GM19438 (cell line): Measurements from ENCODE around the gene GPR78.
"Not testable (repeated sequence)": the region's sequence is repeated elsewhere in the genome, so short reads cannot be mapped to it uniquely, and the experiment has no call there.

ENCODE experiments used
- ATAC-seq: cut with Tn5 transposase; IDR thresholded peaks from one replicate; pipeline ENCODE4 v1.9.1; 2021; ENCODE audit warnings: low read depth; ENCODE audit not compliant: unreplicated experiment

Gene GPR78

DNA sequence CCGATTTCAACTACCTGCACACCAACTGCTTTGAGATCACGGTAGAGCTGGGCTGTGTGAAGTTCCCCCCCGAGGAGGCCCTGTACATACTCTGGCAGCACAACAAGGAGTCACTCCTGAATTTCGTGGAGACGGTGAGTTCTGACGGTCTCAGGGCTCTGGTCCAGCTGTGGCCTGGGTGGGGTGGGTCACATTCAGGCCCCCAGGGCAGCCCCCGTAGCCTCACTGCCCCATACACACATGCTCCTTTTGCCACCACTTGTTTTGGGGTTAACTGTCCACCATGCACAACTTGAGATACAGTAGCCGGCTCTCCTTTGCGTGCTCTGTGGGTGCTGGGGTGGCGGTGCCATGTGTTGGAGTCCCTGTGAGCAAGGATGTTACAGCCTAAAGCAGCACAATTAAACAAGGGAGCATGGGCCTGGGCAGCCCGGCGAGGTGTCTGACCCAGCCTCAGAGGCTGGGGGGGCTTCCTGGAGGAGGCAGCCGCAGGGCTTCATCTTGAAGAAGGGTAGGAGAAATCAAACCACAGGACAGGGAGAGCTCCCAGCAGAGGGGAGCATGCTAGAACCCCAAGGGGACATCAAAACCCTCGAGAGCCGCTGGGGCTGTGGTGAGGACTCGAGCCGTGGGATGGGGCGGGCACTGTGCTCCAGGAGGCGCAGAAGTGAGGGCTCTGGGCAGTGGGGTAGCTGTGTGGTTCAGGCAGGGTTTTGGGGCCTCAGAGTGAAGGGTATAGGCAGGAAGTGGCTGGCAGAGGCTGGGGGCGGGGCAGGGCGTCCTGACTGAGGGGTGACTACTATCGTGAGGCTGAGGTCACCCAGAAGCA, 34.4 kb downstream of the GPR78 start:
- ATAC-seq = no peak

DNA sequence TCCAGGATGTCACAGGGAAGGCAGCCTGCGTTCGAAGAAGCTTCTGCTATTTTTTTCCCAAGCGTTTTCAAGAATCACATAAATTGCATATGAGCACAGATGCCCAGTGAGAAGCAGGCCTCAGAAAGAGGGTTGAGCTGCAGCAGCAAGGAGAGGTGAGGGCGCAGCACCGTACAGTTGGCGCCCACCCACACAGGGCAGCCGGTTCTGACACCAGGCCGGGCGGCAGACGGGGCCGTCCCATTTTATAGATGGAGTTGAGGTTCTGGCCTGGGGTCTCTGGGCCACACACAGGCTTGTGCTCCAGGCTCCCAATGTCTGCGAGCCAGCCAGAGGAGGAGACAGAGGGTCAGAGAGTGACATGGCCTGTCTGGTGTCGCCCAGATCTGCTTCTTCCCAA, 35.2 kb downstream of the GPR78 start:
- ATAC-seq = no peak

DNA sequence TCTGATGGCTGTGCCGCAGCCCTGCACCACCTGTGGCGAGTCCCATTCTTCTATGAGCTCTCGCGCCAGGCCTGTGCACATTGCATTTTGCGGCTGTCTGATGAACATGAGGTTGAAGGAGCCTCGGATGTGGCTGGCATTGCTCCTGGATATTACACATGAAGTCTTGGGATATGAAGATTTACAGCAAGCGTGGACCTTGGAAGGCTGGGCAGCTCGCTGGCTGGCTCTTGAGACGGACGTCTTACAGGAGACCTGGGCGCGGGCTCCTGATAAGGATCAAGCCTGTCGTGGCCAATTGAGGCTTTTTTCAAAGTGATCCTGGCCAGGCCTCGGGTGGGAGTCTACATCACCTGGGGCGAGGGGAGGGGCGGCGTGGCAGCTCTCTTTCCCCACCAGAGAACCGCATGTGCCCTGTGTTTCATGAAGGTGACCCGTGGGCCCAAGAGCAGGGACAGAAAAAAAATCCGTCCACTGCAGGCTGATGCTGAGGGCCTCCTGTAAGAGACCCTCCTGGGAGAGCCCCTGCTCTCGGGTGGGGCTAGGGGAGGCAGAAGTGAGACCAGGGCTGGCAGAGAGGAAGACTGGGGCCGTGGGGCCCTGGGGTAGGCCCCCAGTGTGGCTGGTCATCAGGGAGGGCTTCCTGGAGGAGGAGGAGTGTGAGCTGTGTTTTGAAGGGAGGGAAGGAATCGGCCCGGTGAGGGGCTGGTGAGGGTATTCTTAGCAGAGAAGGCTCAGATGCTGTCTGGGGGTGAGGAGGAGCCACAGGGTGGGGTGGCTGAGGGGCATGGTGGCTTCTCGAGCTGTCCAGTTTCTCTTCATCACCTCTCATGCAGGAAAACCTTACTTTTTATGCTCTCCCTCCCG, 36.0 kb downstream of the GPR78 start:
- ATAC-seq = no peak

DNA sequence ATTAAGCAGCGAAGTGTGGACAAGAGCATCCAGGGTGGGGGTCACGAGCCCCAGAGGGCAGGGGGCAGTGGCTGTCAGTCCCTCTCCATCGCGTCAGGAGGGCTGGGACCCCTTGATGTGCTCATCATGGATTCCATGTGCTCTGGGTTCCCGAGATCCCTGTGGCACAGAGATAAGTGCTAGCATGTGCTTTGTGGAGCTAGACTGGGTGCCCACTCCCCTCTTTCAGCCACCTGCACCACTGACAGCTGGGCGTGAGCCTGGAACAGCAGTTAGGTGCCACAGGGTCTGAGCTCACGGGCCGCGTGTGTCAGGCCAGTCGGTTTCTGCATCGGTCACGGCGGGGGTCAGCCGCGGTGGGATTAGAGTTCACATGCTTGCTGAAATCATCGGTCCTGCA, 36.6 kb downstream of the GPR78 start:
- ATAC-seq = no peak

DNA sequence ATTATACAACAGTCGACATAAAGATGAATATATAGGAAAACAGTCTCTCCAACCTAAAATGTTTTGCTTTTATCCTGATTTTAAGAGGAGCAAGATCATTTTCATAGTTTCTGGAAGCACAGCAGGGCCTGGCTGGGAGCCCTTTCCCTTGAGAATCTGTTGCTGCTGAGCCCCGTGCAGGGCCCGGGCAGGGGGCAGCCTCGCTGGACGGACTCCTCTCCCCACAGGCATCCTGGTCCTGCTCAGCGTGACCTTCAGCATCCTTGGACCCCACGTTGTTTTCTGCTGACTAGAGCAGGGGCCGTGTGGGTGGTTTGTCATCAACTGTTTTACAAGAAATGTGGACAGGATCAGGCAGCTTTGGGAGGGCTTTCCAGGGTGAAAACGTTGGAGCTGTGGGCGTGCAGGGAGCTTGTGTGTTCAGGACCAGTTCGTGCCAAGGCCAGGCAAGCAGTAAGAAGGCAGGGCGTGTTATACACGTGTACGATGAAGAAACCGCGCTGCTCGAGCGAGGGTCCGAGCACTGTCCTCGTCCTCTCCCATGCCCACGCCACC, 37.4 kb downstream of the GPR78 start:
- no peak for ATAC-seq

DNA sequence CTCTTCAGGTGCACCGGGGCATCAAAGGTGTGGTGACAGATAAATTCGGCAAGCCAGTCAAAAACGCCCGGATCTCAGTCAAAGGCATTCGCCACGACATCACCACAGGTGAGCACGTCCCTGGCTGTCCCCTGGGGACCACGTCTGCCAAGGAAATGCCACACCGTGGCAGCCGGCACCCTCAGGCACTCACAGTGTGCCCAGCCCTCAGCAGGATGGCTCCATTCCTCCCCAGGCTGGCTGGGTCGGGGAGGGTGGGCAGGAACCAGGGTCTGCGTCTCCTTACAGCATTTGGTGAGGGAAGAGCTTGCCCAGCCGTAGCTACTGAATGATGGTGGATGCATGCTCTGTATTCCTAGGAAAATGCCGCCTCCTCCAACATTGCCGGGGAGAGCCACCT, 38.2 kb downstream of the GPR78 start:
- no peak for ATAC-seq

DNA sequence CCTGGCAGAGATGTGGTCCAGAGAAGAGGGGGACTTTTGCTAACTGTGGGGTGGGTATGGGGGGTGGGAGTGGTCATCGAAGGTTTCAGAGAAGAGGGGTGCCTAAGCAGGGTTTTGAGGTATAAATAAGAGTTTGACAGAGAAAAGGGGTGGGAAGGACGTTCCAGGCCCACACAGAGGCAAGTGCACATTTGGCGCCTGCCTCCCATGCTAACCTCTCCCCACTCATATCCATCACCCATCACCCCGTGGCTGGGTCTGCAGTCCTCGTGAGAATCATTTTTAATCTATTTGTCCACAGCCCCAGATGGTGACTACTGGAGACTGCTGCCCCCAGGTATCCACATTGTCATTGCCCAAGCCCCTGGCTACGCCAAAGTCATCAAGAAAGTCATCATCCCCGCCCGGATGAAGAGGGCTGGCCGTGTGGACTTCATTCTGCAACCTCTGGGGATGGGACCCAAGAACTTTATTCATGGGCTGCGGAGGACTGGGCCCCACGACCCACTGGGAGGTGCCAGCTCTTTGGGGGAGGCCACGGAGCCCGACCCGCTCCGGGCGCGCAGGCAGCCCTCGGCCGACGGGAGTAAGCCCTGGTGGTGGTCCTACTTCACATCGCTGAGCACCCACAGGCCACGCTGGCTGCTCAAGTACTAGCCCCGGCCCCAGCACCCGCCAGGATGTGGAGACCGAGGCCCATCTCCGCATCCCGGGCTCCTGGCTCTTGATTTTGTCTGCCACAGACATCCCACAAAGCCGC, 38.9 kb downstream of the GPR78 start:
- no peak for ATAC-seq

DNA sequence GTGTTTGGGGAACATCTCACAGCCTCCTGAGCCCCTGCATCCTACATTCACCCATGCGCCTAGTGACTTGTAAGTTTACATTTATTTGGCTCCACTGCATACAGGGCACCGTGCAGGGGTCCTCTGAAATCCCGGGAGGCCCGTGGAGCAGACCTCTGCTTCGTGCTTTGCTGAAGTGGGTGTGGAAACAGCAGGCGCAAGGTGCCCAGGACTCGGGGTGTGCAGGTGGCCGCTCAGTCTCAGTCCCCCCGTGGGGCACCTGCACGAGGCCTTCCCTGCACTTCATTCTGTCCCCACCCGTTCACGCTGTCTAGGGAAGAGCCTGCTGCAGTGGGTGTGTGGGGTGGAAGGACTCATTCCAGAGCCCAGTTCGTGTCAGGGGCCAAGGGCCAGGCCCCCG, 40.9 kb downstream of the GPR78 start:
- ATAC-seq = not testable (repeated sequence)

DNA sequence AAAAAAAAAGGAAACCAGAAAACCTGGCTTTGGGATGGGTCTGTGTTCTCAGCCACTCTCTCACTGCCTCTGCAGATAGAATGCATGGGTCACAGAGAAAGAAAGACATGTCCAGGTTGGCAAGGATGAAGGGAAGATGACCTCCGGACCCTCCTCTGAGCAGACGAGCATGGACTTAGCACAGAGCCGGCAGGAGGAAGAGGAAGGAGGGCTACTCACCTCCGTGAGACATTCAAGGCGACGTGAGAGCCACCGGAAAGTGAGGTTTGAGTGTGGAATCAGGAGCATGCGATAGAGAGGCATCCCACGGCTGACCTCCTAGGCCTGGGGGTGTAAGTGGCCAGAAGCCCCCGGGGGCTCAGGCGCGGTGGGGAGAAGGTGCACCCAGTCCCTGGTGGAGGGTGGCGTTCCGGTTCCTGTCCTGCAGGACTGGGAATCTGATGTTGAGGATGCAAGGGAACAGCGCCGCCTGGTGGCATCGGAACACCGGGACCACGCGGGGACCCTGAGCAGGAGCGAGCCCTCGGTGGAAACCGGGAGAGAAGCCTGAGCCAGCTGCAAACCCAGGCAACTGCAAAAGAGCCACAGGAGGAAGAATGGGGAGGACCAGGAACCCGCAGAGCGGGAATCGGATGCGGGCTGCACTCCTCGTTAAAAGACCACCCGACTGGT, 44.5 kb downstream of the GPR78 start:
- ATAC-seq = not testable (repeated sequence)

DNA sequence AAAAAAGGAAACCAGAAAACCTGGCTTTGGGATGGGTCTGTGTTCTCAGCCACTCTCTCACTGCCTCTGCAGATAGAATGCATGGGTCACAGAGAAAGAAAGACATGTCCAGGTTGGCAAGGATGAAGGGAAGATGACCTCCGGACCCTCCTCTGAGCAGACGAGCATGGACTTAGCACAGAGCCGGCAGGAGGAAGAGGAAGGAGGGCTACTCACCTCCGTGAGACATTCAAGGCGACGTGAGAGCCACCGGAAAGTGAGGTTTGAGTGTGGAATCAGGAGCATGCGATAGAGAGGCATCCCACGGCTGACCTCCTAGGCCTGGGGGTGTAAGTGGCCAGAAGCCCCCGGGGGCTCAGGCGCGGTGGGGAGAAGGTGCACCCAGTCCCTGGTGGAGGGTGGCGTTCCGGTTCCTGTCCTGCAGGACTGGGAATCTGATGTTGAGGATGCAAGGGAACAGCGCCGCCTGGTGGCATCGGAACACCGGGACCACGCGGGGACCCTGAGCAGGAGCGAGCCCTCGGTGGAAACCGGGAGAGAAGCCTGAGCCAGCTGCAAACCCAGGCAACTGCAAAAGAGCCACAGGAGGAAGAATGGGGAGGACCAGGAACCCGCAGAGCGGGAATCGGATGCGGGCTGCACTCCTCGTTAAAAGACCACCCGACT, 50.2 kb downstream of the GPR78 start:
- not testable (repeated sequence) for ATAC-seq

DNA sequence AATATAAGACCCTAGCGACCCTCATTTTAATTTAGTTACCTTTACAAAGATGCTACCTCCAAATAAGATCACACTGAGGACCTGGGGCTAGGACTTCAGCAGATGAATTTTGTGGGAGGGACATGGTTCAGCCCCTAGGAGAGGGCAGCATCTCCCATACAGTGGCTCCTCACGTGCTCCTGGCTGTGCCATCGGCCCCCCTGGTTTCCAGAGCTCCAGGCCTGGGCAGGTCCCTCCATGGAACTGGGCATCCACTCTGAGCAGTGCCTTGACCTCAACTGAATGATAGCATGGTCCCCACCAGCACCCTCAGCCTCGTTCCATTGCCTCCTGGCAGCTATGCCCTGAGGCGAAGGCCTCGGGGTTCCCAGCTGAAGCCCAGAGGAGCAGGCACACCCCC, 51.7 kb downstream of the GPR78 start:
- ATAC-seq = not testable (repeated sequence)

DNA sequence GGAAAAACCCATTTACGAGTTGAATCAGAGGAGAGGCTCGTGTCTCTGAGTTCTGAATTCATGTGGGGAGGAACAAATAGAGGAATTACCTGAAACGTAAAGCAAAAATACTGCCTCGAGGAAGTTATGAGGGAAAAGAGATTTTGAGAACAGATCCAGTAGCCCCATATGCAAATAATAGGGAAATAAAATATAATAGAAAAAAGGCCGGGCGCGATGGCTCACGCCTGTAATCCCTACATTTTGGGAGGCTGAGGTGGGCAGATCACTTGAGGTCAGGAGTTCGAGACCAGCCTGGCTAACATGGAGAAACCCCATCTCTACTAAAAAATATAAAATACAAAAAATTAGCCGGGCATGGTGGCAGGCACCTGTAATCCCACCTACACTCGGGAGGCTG, 54.6 kb downstream of the GPR78 start:
- ATAC-seq = not testable (repeated sequence)

DNA sequence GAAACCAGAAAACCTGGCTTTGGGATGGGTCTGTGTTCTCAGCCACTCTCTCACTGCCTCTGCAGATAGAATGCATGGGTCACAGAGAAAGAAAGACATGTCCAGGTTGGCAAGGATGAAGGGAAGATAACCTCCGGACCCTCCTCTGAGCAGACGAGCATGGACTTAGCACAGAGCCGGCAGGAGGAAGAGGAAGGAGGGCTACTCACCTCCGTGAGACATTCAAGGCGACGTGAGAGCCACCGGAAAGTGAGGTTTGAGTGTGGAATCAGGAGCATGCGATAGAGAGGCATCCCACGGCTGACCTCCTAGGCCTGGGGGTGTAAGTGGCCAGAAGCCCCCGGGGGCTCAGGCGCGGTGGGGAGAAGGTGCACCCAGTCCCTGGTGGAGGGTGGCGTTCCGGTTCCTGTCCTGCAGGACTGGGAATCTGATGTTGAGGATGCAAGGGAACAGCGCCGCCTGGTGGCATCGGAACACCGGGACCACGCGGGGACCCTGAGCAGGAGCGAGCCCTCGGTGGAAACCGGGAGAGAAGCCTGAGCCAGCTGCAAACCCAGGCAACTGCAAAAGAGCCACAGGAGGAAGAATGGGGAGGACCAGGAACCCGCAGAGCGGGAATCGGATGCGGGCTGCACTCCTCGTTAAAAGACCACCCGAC, 55.8 kb downstream of the GPR78 start:
- ATAC-seq = not testable (repeated sequence)
